Measurements from ENCODE around the gene HTR3C.
"Not testable (repeated sequence)": the region's sequence is repeated elsewhere in the genome, so short reads cannot be mapped to it uniquely, and the experiment has no call there.

Gene HTR3C

GRCh38 chr3:184031187-184031792 is 21.6 kb upstream of the HTR3C start, which contains the start of gene HTR3D:
Gene HTR3D, plus strand, starts transcription at chr3:184031742. Its CDS starts 0 bp downstream, at chr3:184031742.
- no peak for DNase-seq

- no peak for DNase-seq
Measured at GRCh38 chr3:184037816-184038215, 15.0 kb upstream of the HTR3C start.

GRCh38 chr3:184038307-184038706 is 14.5 kb upstream of the HTR3C start:
- DNase-seq = not testable (repeated sequence)

GRCh38 chr3:184039414-184039813 is 13.4 kb upstream of the HTR3C start:
- DNase-seq = no peak

- DNase-seq = peak; percentile 3
Measured at GRCh38 chr3:184040010-184040409, 12.8 kb upstream of the HTR3C start.

- DNase-seq = no peak
Measured at GRCh38 chr3:184042617-184043016, 10.2 kb upstream of the HTR3C start.

- no peak for DNase-seq
Measured at GRCh38 chr3:184045995-184046394, 6.9 kb upstream of the HTR3C start.

GRCh38 chr3:184050217-184050847 is 2.5 kb upstream of the HTR3C start:
- no peak for DNase-seq

GRCh38 chr3:184058029-184058428 is 5.2 kb downstream of the HTR3C start:
- DNase-seq = no peak

GRCh38 chr3:184059424-184059823 is 6.6 kb downstream of the HTR3C start:
- DNase-seq = no peak

GRCh38 chr3:184062637-184063036 is 9.8 kb downstream of the HTR3C start:
- DNase-seq = no peak

GRCh38 chr3:184066211-184066610 is 13.4 kb downstream of the HTR3C start:
- DNase-seq = no peak

GRCh38 chr3:184067573-184068055 is 14.8 kb downstream of the HTR3C start:
- no peak for DNase-seq

- no peak for DNase-seq
Measured at GRCh38 chr3:184068344-184068743, 15.5 kb downstream of the HTR3C start.

- DNase-seq = not testable (repeated sequence)
Measured at GRCh38 chr3:184071142-184071541, 18.3 kb downstream of the HTR3C start.

GRCh38 chr3:184073621-184074020 is 20.8 kb downstream of the HTR3C start:
- DNase-seq = no peak

GRCh38 chr3:184075901-184076300 is 23.1 kb downstream of the HTR3C start:
- no peak for DNase-seq

GRCh38 chr3:184077881-184078280 is 25.0 kb downstream of the HTR3C start:
- DNase-seq = no peak

GRCh38 chr3:184078851-184079250 is 26.0 kb downstream of the HTR3C start:
- DNase-seq = no peak

- DNase-seq = no peak
Measured at GRCh38 chr3:184081116-184081830, 28.4 kb downstream of the HTR3C start.

- DNase-seq = no peak
Measured at GRCh38 chr3:184082034-184082433, 29.2 kb downstream of the HTR3C start.

- DNase-seq = no peak
Measured at GRCh38 chr3:184082465-184082864, 29.6 kb downstream of the HTR3C start.

GRCh38 chr3:184085389-184085852 is 32.6 kb downstream of the HTR3C start:
- DNase-seq = no peak

GRCh38 chr3:184092199-184092598 is 39.4 kb downstream of the HTR3C start:
- DNase-seq = no peak
